ENCODE measurements around the gene PSG11.
"Not testable (repeated sequence)": the region's sequence is repeated elsewhere in the genome, so short reads cannot be mapped to it uniquely, and the experiment has no call there.

GRCh38 chr19:43027061-43027460 is 792 bp upstream of the PSG11 start:
- not testable (repeated sequence) for TF ChIP-seq CTCF, POLR2AphosphoS5 (IDR thresholded peaks at IDR 0.05)

All from breast epithelium (tissue), 3 donors.